ENCODE measurements around the gene POLR3B.

The POLR3B gene

GRCh38 chr12:106415134-106415533 lies 57.6 kb downstream of the POLR3B start:
- no peak for DNase-seq (ENCODE audit: low read depth)

GRCh38 chr12:106416273-106416672 lies 58.7 kb downstream of the POLR3B start:
- no peak for DNase-seq (ENCODE audit: low read depth)

- no peak for DNase-seq (ENCODE audit: low read depth)
Observed at GRCh38 chr12:106417926-106418910, 60.7 kb downstream of the POLR3B start.

- no peak for DNase-seq (ENCODE audit: low read depth)
Observed at GRCh38 chr12:106418970-106419369, 61.4 kb downstream of the POLR3B start.

GRCh38 chr12:106423291-106423690 lies 65.7 kb downstream of the POLR3B start:
- no peak for DNase-seq (ENCODE audit: low read depth)

GRCh38 chr12:106425061-106425702 lies 67.6 kb downstream of the POLR3B start:
- DNase-seq (ENCODE audit: low read depth): no peak

GRCh38 chr12:106427917-106428316 lies 70.4 kb downstream of the POLR3B start:
- DNase-seq (ENCODE audit: low read depth): no peak

- no peak for DNase-seq (ENCODE audit: low read depth)
Observed at GRCh38 chr12:106428384-106428783, 70.8 kb downstream of the POLR3B start.

- DNase-seq (ENCODE audit: low read depth): no peak
Observed at GRCh38 chr12:106429043-106429552, 71.5 kb downstream of the POLR3B start.

- no peak for DNase-seq (ENCODE audit: low read depth)
Observed at GRCh38 chr12:106429636-106430035, 72.1 kb downstream of the POLR3B start.

- no peak for DNase-seq (ENCODE audit: low read depth)
Observed at GRCh38 chr12:106431839-106432411, 74.4 kb downstream of the POLR3B start.

GRCh38 chr12:106433055-106433454 lies 75.5 kb downstream of the POLR3B start:
- no peak for DNase-seq (ENCODE audit: low read depth)

- no peak for DNase-seq (ENCODE audit: low read depth)
Observed at GRCh38 chr12:106434526-106434925, 77.0 kb downstream of the POLR3B start.

- no peak for DNase-seq (ENCODE audit: low read depth)
Observed at GRCh38 chr12:106436164-106436563, 78.6 kb downstream of the POLR3B start.

GRCh38 chr12:106442575-106442974 lies 85.0 kb downstream of the POLR3B start:
- DNase-seq (ENCODE audit: low read depth): no peak

GRCh38 chr12:106445053-106445452 lies 87.5 kb downstream of the POLR3B start:
- no peak for DNase-seq (ENCODE audit: low read depth)

- no peak for DNase-seq (ENCODE audit: low read depth)
Observed at GRCh38 chr12:106445959-106446358, 88.4 kb downstream of the POLR3B start.

GRCh38 chr12:106446419-106447092 lies 89.0 kb downstream of the POLR3B start:
- no peak for DNase-seq (ENCODE audit: low read depth)

GRCh38 chr12:106452309-106452708 lies 94.8 kb downstream of the POLR3B start:
- no peak for DNase-seq (ENCODE audit: low read depth)

- DNase-seq (ENCODE audit: low read depth): no peak
Observed at GRCh38 chr12:106455111-106455510, 97.6 kb downstream of the POLR3B start.

- DNase-seq (ENCODE audit: low read depth): no peak
Observed at GRCh38 chr12:106459124-106459523, 101.6 kb downstream of the POLR3B start.

- no peak for DNase-seq (ENCODE audit: low read depth)
Observed at GRCh38 chr12:106459534-106459933, 102.0 kb downstream of the POLR3B start.

Data from stimulated activated CD8-positive, alpha-beta memory T cell treated with anti-CD3 and anti-CD28 coated beads, Interleukin-12 subunit alpha, Interleukin-12 subunit beta, amount 100 ng/mL, for 4 hours (primary cell).